ENCODE measurements around the gene DHX35. TPM values are rescaled to one million over a fixed set of nuclear protein-coding genes. Genes with fewer than 3 reads are reported as not detected.

The DHX35 gene
- total and polyA plus RNA-seq, 2 donors from 2014 or later: 6.9 to 11.0 TPM

- no peak overlapping the region for H3K27ac ChIP-seq (ENCODE audit: low read depth in 2 of 2, low read length in 2 of 2)
- H3K27me3 ChIP-seq (ENCODE audit: control insufficient read depth, insufficient read depth, low read length): no peaks in the 10 kb centered on the region
- TF ChIP-seq CTCF (IDR thresholded peaks at IDR 0.05; ENCODE audit: borderline replicate concordance, extremely low read depth, insufficient read depth): no peak
- no peaks in the 10 kb centered on the region for H3K4me1 ChIP-seq (ENCODE audit: control insufficient read depth in 2 of 3, insufficient read depth in 2 of 3, low read depth in 1 of 3, low read length in 3 of 3)
- no peak for DNase-seq
- FAIRE-seq: no peak
- peaks cover 2 to 18% (median 13%) of the 10 kb centered on the region in 3 donors for H3K36me3 ChIP-seq (ENCODE audit: control insufficient read depth in 2 of 3, insufficient read depth in 3 of 3, low read length in 3 of 3)
- H3K9me3 ChIP-seq (ENCODE audit: control insufficient read depth in 2 of 3, insufficient read depth in 1 of 3, low read length in 3 of 3): no peaks in the 10 kb centered on the region
- no peak overlapping the region for H3K9ac ChIP-seq (ENCODE audit: low read length in 3 of 3)
- intact Hi-C loops (cut with DNase I): no loop called here
- H3K4me3 ChIP-seq (ENCODE audit: low read length in 3 of 3): no peak overlapping the region
Measured at GRCh38 chr20:39016041-39016440, 53.9 kb downstream of the DHX35 start.

DNA sequence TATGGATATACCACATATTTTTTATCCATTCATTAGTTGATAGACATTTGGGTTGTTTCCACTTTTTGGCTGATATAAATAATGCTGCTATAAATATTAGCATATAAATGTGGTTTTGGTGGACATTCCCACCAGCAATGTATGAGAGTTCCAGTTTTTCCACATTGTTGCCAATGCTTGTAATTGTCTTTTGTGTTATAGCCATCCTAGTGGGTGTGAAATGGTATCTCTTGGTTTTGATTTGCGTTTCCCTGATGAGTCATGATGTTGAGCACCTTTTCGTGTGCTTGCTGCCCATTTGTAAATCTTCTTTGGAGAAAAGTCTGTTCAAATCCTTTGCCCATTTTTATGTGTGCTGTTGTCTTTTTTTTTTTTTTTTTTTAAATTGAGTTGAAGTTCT lies 54.4 kb downstream of the DHX35 start:
- H3K27me3 ChIP-seq (ENCODE audit: control insufficient read depth, insufficient read depth, low read length): no peaks in the 10 kb centered on the region
- TF ChIP-seq CTCF (IDR thresholded peaks at IDR 0.05; ENCODE audit: borderline replicate concordance, extremely low read depth, insufficient read depth): no peak
- no peaks in the 10 kb centered on the region for H3K4me1 ChIP-seq (ENCODE audit: control insufficient read depth in 2 of 3, insufficient read depth in 2 of 3, low read depth in 1 of 3, low read length in 3 of 3)
- intact Hi-C loops (cut with DNase I): no loop called here
- H3K9me3 ChIP-seq (ENCODE audit: control insufficient read depth in 2 of 3, insufficient read depth in 1 of 3, low read length in 3 of 3): no peaks in the 10 kb centered on the region
- H3K9ac ChIP-seq (ENCODE audit: low read length in 3 of 3): no peak overlapping the region
- no peak for DNase-seq
- no peak overlapping the region for H3K27ac ChIP-seq (ENCODE audit: low read depth in 2 of 2, low read length in 2 of 2)
- peaks cover 2 to 18% (median 13%) of the 10 kb centered on the region in 3 donors for H3K36me3 ChIP-seq (ENCODE audit: control insufficient read depth in 2 of 3, insufficient read depth in 3 of 3, low read length in 3 of 3)
- no peak for FAIRE-seq
- no peak overlapping the region for H3K4me3 ChIP-seq (ENCODE audit: low read length in 3 of 3)

DNA sequence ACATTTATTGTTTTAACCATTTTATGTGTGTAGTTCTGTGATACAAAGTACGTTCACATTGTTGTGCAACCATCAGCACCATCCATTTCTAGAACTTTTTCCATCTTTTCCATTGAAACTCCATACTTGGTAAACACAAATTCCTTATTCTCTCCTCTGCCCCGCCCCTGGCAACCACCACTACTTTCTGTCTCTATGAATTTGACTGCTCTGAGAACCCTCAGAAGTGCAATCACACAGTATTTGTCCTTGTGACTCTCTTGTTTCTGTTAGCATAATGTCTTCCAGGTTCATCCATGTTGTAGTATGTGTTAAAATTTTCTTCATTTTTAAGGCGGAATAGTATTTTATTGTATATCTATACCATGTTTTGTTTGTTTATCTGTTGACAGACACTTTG lies 56.9 kb downstream of the DHX35 start:
- FAIRE-seq (no peak), DNase-seq (no peak)
- Histone ChIP-seq H3K4me3 (ENCODE audit: low read length in 3 of 3) (no peak overlapping the region), H3K36me3 (ENCODE audit: control insufficient read depth in 2 of 3, insufficient read depth in 3 of 3, low read length in 3 of 3) (peaks cover 5 to 40% (median 31%) of the 10 kb centered on the region in 3 donors), H3K27me3 (ENCODE audit: control insufficient read depth, insufficient read depth, low read length) (no peaks in the 10 kb centered on the region), H3K4me1 (ENCODE audit: control insufficient read depth in 2 of 3, insufficient read depth in 2 of 3, low read depth in 1 of 3, low read length in 3 of 3) (no peaks in the 10 kb centered on the region), H3K27ac (ENCODE audit: low read depth in 2 of 2, low read length in 2 of 2) (no peak overlapping the region), H3K9ac (ENCODE audit: low read length in 3 of 3) (no peak overlapping the region), H3K9me3 (ENCODE audit: control insufficient read depth in 2 of 3, insufficient read depth in 1 of 3, low read length in 3 of 3) (no peaks in the 10 kb centered on the region)
- intact Hi-C loops (cut with DNase I): no loop called here
- no peak for TF ChIP-seq CTCF (IDR thresholded peaks at IDR 0.05; ENCODE audit: borderline replicate concordance, extremely low read depth, insufficient read depth)

- Histone ChIP-seq H3K36me3 (ENCODE audit: control insufficient read depth in 2 of 3, insufficient read depth in 3 of 3, low read length in 3 of 3) (peaks cover 5 to 44% (median 33%) of the 10 kb centered on the region in 3 donors), H3K9ac (ENCODE audit: low read length in 3 of 3) (no peak overlapping the region), H3K4me3 (ENCODE audit: low read length in 3 of 3) (no peak overlapping the region), H3K27me3 (ENCODE audit: control insufficient read depth, insufficient read depth, low read length) (no peaks in the 10 kb centered on the region), H3K9me3 (ENCODE audit: control insufficient read depth in 2 of 3, insufficient read depth in 1 of 3, low read length in 3 of 3) (no peaks in the 10 kb centered on the region), H3K4me1 (ENCODE audit: control insufficient read depth in 2 of 3, insufficient read depth in 2 of 3, low read depth in 1 of 3, low read length in 3 of 3) (no peaks in the 10 kb centered on the region), H3K27ac (ENCODE audit: low read depth in 2 of 2, low read length in 2 of 2) (no peak overlapping the region)
- TF ChIP-seq CTCF (IDR thresholded peaks at IDR 0.05; ENCODE audit: borderline replicate concordance, extremely low read depth, insufficient read depth): no peak
- no peak for FAIRE-seq
- intact Hi-C loops (cut with DNase I): no loop called here
- DNase-seq: no peak
Measured at GRCh38 chr20:39019805-39020325, 57.7 kb downstream of the DHX35 start.

Data from kidney (tissue), 14 donors.